Sigmoid colon (tissue), 4 donors: ENCODE measurements around the gene MEGF11.

Experiments
- CTCF ChIP-seq, 4 experiments: fragments of 450-650 bp in 3 of 4; fragments of 200-600 bp in 1 of 4; IDR thresholded peaks; one replicate each; pipeline ENCODE4 v1.5.1; 2016 to 2019; ENCODE audit warnings: antibody characterized with exemption in 4 of 4, mild to moderate bottlenecking in 3 of 4, moderate library complexity in 2 of 4
- POLR2A ChIP-seq, 2 donors: fragments of 450-650 bp; IDR thresholded peaks; one replicate each; pipeline ENCODE4 v1.6.1; 2016; ENCODE audit warnings: antibody characterized with exemption in 2 of 2, mild to moderate bottlenecking in 2 of 2, moderate library complexity in 2 of 2
- POLR2AphosphoS5 ChIP-seq, 4 donors: sonication (generic); formaldehyde crosslinking; IDR thresholded peaks; one replicate each; pipeline ENCODE4 v1.6.1; 2017; ENCODE audit warnings: antibody characterized with exemption in 4 of 4

GRCh38 chr15:66114863-66115425 lies 138.6 kb downstream of the MEGF11 start:
- TF ChIP-seq POLR2AphosphoS5 (IDR thresholded peaks at IDR 0.05), result no peak
- no peak for TF ChIP-seq CTCF (IDR thresholded peaks at IDR 0.05)
- no peak for TF ChIP-seq POLR2A (IDR thresholded peaks at IDR 0.05)
